ENCODE measurements around the gene PRRT1. TPM values are rescaled to one million over a fixed set of nuclear protein-coding genes. Genes with fewer than 3 reads are reported as not detected.

The PRRT1 gene
- total and polyA plus RNA-seq, 2 of the 4 experiments (the other 2 are of a cell fraction): 0.99 TPM; not detected in 1

DNA sequence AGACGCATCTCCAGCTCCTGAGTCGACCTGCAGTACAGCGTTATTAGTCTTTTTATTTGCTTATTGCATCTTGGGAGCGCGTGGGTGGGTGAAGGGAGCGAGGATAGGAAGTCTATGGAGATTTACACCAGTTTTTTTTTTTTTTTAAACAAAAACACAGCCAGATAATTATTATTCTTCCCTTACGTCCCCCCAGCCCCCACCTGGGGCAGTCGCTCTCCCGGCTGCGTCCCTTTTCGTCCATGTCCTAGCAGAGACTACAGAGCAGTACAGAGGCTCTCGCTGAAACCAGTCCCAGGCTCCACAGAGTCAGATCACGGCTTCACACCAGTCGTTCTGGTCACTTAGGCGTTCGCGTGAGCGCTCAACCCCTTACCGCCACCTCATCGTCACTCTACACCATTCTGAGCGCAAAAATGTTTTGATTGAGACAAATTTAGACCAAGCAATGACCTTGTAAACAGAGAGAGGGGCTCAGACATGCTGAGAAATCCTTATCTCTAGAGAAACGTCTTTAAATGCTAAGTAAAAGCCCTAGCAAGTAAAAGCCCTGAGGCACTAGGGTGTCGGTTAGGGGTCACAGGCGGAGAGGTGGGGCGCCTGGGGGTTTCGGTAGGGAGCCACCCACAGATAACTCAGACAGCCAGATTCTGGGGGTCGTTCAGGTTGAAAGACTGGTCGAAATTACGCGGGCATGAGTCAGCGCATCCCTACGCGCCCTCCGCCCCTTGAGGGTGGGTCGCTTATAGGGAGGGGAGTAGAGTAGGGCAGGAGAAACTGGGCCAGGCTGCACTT, 1.2 kb upstream of the PRRT1 start:
- Histone ChIP-seq H2BK120ac (ENCODE audit: low read depth, low read length) (peak overlapping the region; percentile 78), H3K27me3 (ENCODE audit: control insufficient read depth, insufficient read depth, low read length) (peaks cover 6% of the 10 kb centered on the region; the same call in 1 of the 2 replicates), H3K9me3 (ENCODE audit: control insufficient read depth, insufficient read depth, low read length) (peaks cover 2% of the 10 kb centered on the region; the same call in 1 of the 2 replicates), H2AK9ac (replicated peaks; ENCODE audit: low read depth, low read length, poor library complexity) (peak overlapping the region; percentile 98), H3K9ac (ENCODE audit: low read depth, low read length) (peak overlapping the region; percentile 70), H4K8ac (ENCODE audit: low read depth in 2 of 2, low read length in 2 of 2) (peak overlapping the region; percentile 75 to 96), H2AK5ac (ENCODE audit: low read depth, low read length) (peak overlapping the region; percentile 80), H2BK20ac (ENCODE audit: low read depth, low read length) (peak overlapping the region; percentile 61), H3K36me3 (ENCODE audit: control insufficient read depth, insufficient read depth, low read length) (peaks cover 11% of the 10 kb centered on the region), H2BK15ac (ENCODE audit: low read depth, low read length) (peak overlapping the region; percentile 59; the same call in 2 of the 3 replicates), H4K20me1 (ENCODE audit: insufficient read depth, low read length) (no peaks in the 10 kb centered on the region), H2BK5ac (ENCODE audit: low read depth, low read length, poor library complexity, severe bottlenecking) (peak overlapping the region; percentile 81), H3K4ac (ENCODE audit: low read depth, low read length) (peak overlapping the region; percentile 84), H3K27ac (ENCODE audit: insufficient read depth, low read length) (peak overlapping the region; percentile 84), H4K91ac (ENCODE audit: insufficient read depth, low read depth, low read length) (peak overlapping the region; percentile 73), H3K4me3 (ENCODE audit: insufficient read depth, low read depth, low read length) (peak overlapping the region; percentile 67), H3K56ac (ENCODE audit: extremely low read depth, insufficient read depth, low read length) (peak overlapping the region; percentile 58), H2AFZ (replicated peaks; ENCODE audit: low read length, poor library complexity) (peak overlapping the region; percentile 96), H3K4me2 (ENCODE audit: low read depth, low read length) (peak overlapping the region; percentile 76), H3K23ac (ENCODE audit: low read depth, low read length) (peak overlapping the region; percentile 96), H3K14ac (replicated peaks; ENCODE audit: low read depth, low read length) (peak overlapping the region; percentile 68), H3K4me1 (ENCODE audit: control insufficient read depth, insufficient read depth, low read length) (peaks cover 23% of the 10 kb centered on the region), H3K79me1 (ENCODE audit: low read depth in 1 of 2, low read length in 2 of 2) (peaks cover 6 to 34% of the 10 kb centered on the region in 2 experiments), H3K18ac (ENCODE audit: low read depth, low read length) (peak overlapping the region; percentile 46), H4K5ac (ENCODE audit: low read depth, low read length) (peak overlapping the region; percentile 87), H3K9me1 (ENCODE audit: insufficient read depth, low read length) (0 out of 2 replicates have a peak, but pooled peaks cover 4% of the 10 kb centered on the region)
- POLR2A ChIA-PET (ENCODE audit: unreplicated experiment): interaction anchor here (0.7 kb wide), 1 partner anchor 17 kb away, joined by 6 read pairs; no protein-coding TSS in a partner anchor
- dilution Hi-C loops (cut with HindIII; ENCODE audit: low sequenced_read_pairs, unreplicated experiment) (no loop called here), in situ Hi-C loops (cut with MboI; ENCODE audit: low sequenced_read_pairs) (no loop called here), intact Hi-C loops (cut with micrococcal nuclease) (loop anchor here (2.0 to 10.0 kb wide), 3 partner anchors 24 to 251 kb away; partner anchors contain the start of genes AGPAT1 and ZBTB12)
- CTCF ChIA-PET: no interaction called here
- WGBS, 2 experiments (ENCODE audit: extremely low coverage in 2 of 2, insufficient read length in 1 of 2): 24% methylated on average over 3 of the region's 35 CpGs; no CpG with 5 or more reads in 1 of the 2 experiments
- ATAC-seq (ENCODE audit: low read depth) (peak; percentile 33), DNase-seq (peak; percentile 41)
- TF ChIP-seq NFE2L2 (IDR thresholded peaks at IDR 0.05; ENCODE audit: low read depth, low read length): 0 out of 2 replicates have a peak, but pooled peaks have one; percentile 20
- TF ChIP-seq, protein P1, sequence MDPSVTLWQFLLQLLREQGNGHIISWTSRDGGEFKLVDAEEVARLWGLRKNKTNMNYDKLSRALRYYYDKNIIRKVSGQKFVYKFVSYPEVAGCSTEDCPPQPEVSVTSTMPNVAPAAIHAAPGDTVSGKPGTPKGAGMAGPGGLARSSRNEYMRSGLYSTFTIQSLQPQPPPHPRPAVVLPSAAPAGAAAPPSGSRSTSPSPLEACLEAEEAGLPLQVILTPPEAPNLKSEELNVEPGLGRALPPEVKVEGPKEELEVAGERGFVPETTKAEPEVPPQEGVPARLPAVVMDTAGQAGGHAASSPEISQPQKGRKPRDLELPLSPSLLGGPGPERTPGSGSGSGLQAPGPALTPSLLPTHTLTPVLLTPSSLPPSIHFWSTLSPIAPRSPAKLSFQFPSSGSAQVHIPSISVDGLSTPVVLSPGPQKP (IDR thresholded peaks at IDR 0.05; ENCODE audit: borderline replicate concordance, low read depth, low read length): no peak
- TF ChIP-seq MAFK (IDR thresholded peaks at IDR 0.05; ENCODE audit: low read depth, low read length): no peak
- TF ChIP-seq BHLHE40 (IDR thresholded peaks at IDR 0.05; ENCODE audit: low read depth, low read length): peak; percentile 61
- TF ChIP-seq FOS (IDR thresholded peaks at IDR 0.05; ENCODE audit: low read depth, low read length): peak; percentile 42; the same call in 1 of the 2 replicates
- TF ChIP-seq MAZ (IDR thresholded peaks at IDR 0.05; ENCODE audit: borderline replicate concordance, low read depth, low read length): peak; percentile 5; the same call in 1 of the 2 replicates
- no peak for TF ChIP-seq CTCF (conservative IDR thresholded peaks at IDR 0.05; ENCODE audit: low read depth, low read length)
- TF ChIP-seq SMC3 (IDR thresholded peaks at IDR 0.05; ENCODE audit: low read depth, low read length): no peak
- peak; percentile 3; the same call in 1 of the 2 replicates for TF ChIP-seq POLR2A (IDR thresholded peaks at IDR 0.05; ENCODE audit: low read depth, low read length)
- no peak for TF ChIP-seq CEBPB (IDR thresholded peaks at IDR 0.05; ENCODE audit: low read depth, low read length)
- no TSS peak for BruUV-seq (replicated peaks)

All from IMR-90 (cell line).